GM21786 (cell line): ENCODE results near the gene EPS8L2.

Source experiments
- ATAC-seq: cut with Tn5 transposase; IDR thresholded peaks from one replicate; pipeline ENCODE4 v1.9.1; 2021; ENCODE audit not compliant: unreplicated experiment

Gene EPS8L2

GRCh38 chr11:748007-748359 lies 42.0 kb downstream of the EPS8L2 start:
- ATAC-seq, result peak; percentile 20

- no peak for ATAC-seq
Observed at GRCh38 chr11:749731-750130, 43.7 kb downstream of the EPS8L2 start.

- ATAC-seq, result no peak
Observed at GRCh38 chr11:760236-760635, 54.2 kb downstream of the EPS8L2 start.

- ATAC-seq, result no peak
Observed at GRCh38 chr11:761526-762108, 55.6 kb downstream of the EPS8L2 start.

- no peak for ATAC-seq
Observed at GRCh38 chr11:762421-763072, 56.5 kb downstream of the EPS8L2 start.

GRCh38 chr11:763073-763463 lies 57.0 kb downstream of the EPS8L2 start:
- no peak for ATAC-seq

GRCh38 chr11:763549-764321 lies 57.7 kb downstream of the EPS8L2 start:
- no peak for ATAC-seq

GRCh38 chr11:764322-765024 lies 58.4 kb downstream of the EPS8L2 start:
- no peak for ATAC-seq

- ATAC-seq, result no peak
Observed at GRCh38 chr11:765025-765801, 59.2 kb downstream of the EPS8L2 start.

DNA sequence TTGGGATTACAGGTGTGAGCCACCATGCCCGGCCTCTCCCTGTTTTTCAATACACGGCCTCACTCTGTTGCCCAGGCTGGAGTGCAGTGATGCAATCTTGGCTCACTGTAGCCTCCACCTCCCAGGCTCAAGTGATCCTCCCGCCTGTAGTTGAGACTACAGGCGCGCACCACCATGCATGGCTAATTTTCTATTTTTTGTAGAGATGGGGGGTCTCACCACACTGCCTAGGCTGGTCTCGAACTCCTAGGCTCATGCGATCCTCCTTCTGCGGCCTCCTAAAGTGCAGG lies 59.7 kb downstream of the EPS8L2 start:
- no peak for ATAC-seq

GRCh38 chr11:766106-766935 lies 60.3 kb downstream of the EPS8L2 start:
- ATAC-seq, result no peak

DNA sequence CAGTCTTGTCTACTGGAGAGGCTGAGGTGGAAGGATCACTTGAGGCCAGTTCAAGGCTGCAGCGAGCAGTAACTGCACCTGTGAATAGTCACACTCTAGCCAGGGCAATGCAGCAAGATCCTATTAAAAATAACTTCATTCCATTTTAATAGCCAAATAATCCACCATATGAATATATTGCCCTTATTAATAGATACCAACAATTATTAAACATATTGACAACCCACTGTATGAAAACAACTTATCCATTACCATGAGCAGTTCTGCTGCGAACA lies 60.8 kb downstream of the EPS8L2 start:
- no peak for ATAC-seq

GRCh38 chr11:767238-767637 lies 61.2 kb downstream of the EPS8L2 start:
- ATAC-seq, result no peak

DNA sequence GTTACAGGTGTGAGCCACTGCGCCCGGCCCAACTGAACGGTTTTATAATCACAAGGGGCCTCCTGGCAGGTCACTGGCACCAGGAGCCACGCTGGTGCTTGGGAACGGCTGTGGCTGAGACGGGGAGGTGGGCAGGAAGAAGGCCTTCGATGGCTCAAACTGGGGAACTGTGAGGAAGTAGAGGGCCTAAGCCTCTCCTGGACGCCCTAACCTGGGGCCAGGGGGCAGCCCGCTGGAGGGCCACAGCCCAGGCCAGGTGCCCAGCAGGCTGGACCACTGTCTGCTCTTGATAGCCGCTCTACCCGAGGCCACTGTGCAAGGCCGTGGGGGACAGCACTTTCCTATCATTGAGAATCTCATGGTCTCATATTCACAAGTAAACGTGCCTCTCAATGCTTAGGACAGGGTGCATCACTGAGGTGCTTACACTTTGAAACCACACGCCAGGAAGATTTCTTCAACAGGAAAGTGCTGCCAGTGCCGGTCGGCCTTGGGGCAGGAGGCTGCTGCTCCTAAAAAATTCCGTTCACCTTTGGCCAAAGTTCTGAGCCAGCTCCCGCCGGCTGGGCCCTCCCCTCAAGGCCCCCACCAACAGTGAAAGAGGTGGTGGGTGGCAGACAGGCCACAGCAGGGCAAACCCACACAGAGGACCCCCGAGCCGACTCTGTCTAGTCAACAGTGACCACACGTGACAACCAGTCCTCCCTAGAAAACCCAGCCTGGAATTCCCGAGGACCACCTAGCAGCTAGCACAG lies 64.0 kb downstream of the EPS8L2 start:
- no peak for ATAC-seq

DNA sequence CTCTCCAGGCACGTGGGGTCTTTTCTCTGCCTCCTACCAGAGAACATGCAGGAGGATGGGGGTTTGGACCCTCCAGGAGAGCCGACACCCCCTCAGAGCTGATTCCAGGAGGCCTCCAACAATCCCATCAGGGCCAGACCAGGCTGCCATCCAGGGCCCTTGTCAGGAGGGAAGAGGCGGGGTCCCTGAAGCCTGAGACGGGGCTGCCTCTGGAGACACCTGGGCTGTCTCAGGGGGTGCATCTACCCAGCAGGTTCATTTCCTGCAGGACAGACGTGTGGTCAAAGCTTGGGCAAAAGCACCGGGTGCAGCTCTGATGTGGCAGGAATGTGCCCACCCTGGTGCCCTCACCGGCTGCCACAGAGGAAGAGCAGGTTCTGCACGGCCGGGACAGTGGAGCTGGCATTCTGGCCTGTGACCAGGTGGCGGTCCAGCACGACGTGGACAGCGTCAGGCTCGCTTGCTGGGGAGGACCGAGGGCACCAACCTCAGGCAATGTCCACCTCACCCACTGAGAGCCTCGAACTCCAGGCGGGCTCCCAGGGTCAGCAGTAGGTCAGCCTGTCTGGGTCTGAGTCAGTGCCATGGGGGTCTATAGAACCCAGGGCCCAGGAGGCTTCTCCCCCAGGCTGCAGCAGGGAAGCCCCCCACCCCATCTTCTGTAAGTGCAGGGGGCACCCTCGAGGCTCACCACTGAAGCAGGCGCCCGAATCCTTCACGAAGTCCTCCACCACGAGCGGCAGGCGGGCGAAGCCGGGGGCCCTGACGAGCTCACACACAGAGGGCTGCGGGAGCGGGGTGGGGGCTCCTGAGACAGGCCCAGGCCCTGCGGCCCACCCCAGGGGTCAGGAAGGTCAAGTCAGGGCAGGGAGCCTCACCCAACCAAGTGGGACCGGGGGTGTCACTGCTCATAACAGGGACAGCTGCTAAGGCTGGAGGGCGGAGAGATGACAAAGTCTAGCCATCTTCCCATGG lies 64.9 kb downstream of the EPS8L2 start:
- ATAC-seq, result no peak

- ATAC-seq, result no peak
Observed at GRCh38 chr11:771617-772204, 65.7 kb downstream of the EPS8L2 start.

DNA sequence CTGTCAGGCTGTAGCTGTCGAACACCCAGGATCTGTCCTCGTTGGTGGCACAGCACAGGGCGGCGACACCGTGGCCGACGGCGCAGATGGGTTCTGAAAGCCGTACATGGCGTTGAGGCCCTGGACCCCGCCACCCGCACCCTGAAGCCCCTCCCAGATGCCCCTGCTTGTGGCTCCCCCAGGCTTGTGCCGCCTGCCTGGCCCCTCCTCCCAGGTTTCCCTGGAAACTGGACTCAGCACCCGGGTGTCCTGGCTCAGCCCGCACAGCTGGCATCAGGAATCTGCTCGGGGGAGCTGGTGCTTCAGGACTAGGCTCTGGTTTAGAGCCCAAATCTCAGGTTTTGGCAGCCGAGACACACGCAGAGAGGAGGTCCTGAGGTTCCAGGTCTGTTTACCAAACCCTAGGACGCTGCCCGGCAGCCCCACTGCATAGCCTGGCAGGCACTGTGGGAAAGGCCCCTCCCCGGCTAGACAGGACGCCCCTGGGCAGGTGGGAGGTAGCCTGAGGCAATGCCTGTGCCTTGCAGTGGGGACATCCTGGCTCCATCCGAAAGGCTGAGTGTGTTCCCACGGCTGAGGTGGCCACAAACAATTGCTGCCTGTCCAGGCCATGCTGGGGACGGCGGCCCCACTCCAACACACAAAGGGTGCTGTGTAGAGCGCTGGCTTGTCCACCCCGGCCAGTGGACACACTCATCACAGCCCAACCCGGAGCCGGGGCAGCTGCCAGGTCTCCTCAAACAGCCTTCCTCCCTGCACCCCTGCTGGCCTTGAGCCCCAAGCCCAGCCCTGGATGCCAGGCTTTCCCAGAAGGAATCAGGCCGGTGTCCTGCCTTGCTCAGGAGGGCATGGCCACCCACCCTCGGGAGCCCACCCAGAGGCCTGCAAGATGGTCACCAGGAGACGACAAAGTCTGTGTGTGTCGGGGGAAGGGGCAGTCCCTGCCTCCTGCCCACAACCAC lies 66.7 kb downstream of the EPS8L2 start:
- no peak for ATAC-seq
